ENCODE results near the gene UPK3BL1.
"Not testable (repeated sequence)": the region's sequence is repeated elsewhere in the genome, so short reads cannot be mapped to it uniquely, and the experiment has no call there.

Gene UPK3BL1

GRCh38 chr7:102642691-102643090, at the start of gene UPK3BL1:
Gene UPK3BL1, minus strand, starts transcription at chr7:102642791. Its CDS starts 50 bp downstream, at chr7:102642741.
- DNase-seq, result not testable (repeated sequence)

- DNase-seq, result not testable (repeated sequence)
Measured at GRCh38 chr7:102690602-102691001, 48.0 kb upstream of the UPK3BL1 start.

- not testable (repeated sequence) for DNase-seq
Measured at GRCh38 chr7:102689436-102690282, 47.1 kb upstream of the UPK3BL1 start.

DNA sequence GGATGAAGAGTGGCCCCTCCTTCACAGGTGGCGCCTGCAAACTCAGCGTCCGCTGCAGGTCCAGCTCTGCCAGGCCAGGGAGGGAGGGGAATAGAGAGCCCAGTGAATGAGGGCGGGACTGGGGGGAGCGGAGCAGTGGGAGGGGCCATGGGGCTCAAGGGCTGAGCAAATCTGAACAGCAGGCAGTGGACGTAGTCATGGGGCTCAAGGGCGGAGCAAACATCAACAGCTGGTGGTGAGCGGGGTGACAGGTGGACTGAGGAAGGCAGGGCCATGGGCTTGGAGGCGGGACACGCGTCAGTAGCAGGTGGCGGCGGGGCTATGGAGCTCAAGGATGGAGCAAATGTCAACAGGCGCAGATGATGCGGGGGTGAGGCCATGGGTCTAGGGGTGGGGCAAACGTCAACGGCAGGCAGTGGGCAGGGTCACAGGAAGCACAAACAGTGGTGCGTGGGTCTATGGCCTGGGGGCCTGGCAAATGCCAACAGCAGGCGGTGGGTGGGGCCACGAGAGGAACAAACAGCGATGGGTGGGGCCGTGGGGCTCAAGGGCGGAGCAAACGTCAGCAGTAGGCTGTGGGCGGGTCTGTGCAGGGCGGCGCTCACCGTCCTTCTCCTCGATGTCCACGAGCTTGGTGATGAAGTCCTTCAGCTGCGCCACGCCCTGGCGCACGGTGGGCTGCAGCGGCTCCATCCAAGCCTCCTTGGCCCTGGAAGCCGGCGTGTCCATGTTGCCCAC, 45.9 kb upstream of the UPK3BL1 start:
- not testable (repeated sequence) for DNase-seq

- DNase-seq, result not testable (repeated sequence)
Measured at GRCh38 chr7:102682560-102682959, 40.0 kb upstream of the UPK3BL1 start.

- DNase-seq, result not testable (repeated sequence)
Measured at GRCh38 chr7:102680780-102681179, 38.2 kb upstream of the UPK3BL1 start.

DNA sequence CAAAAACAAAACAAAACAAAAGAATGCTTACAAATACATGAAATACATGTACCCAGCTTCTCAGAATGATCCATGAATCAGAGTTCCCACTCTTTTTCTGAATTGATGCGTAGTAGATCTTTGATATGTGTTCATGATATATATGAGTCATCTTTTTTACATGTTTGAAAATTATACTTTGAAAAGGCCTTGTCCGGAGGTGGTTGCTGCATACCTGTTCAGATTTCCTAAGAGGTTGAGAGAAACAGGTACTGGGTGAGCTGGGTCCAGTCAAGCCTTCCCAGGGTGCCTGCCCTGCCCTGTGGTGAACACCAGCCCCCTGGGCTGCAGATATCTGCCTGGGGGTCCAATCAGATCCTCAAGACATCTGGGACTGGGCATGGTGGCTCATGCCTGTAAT, 33.0 kb upstream of the UPK3BL1 start:
- peak; percentile 10 for DNase-seq

- DNase-seq, result not testable (repeated sequence)
Measured at GRCh38 chr7:102673447-102674067, 31.0 kb upstream of the UPK3BL1 start.

DNA sequence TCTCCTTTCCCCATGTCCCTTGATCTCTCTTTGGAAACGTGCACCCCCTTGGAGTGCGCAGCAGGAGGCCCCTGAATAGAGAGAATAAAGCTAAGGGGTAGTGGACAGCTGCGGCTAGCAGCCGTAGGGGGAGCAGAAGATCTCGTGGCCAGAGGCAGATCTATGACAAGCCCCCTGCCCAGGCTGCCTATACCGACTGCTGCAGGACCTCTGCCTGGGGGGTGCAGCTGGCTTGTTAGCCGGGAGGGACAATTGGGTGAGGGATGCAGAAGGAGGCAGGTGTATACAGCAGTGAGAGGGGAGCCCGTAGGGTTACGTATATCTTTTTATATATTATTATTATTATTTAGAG, 29.3 kb upstream of the UPK3BL1 start:
- DNase-seq, result not testable (repeated sequence)

- peak; percentile 4 for DNase-seq
Measured at GRCh38 chr7:102671166-102671955, 28.8 kb upstream of the UPK3BL1 start, which contains the start of gene POLR2J2. Gene POLR2J2, minus strand, starts transcription at chr7:102671663. Its CDS starts 62 bp downstream, at chr7:102671601.

DNA sequence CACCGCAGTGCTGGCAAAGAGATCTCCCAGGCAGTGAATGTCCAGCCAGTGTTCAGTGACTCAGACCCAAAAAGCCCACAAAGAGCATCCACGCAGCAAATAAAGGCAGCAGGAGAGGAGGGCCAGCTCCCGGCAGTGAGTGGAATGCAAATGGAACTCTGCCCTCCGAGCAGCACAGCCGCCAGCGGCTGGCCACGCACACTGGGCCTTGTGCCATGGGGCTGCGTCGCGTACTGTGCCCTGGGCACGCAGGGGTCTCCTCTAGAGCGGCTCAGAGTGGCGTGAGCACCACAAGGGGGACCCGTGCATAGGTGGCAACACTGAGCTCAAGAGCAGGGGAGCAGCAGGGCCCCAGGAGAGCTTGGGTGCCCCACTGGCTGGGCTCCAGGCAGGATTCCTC, 24.9 kb upstream of the UPK3BL1 start:
- DNase-seq, result not testable (repeated sequence)

DNA sequence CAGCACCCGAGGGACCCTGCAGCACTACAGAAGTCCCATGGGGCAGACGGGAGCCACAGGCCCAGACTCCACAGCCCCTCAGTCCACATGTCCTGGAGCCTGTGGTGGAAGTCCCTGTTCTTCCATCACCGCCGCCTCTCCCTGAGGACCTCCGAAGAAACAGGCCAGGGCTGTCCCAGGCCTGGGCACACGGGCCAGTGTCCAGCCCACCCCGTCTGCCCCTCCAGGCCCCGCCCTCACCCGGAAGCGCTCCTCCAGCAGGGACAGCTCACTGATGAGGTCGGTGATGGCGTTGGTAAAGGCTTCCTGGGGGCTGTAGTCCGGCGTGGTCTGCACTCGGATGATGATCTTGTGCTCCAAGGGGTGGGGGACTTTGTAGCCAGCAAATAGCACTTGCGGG, 24.3 kb upstream of the UPK3BL1 start:
- DNase-seq, result not testable (repeated sequence)

GRCh38 chr7:102664765-102665164, 22.2 kb upstream of the UPK3BL1 start:
- not testable (repeated sequence) for DNase-seq

DNA sequence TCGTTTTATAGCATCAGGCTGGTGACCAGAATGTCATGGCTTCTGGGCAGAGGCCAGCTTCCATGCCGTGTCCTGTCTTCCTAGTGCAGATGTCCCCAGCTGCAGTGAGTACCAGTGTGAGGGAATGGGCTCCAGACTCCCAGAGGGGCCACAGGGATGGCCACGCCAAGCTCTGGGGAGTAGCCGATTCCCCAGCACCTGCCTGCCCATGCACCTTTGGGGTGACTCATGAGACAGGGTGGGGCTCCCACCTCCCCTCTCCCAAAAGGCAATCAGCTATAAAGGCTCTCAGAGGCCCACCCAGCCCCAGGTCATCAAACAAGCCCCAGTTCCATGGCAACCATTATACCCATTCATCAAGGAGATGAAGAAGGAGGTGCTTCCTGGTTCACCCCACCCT, 7.3 kb upstream of the UPK3BL1 start, which contains the start of gene SPDYE2B:
Gene SPDYE2B (plus strand): TSS at position 396 of the 400 bp plus-strand sequence. CDS start 2,030 bp downstream, outside the sequence.
- DNase-seq, result not testable (repeated sequence)

- not testable (repeated sequence) for DNase-seq
Measured at GRCh38 chr7:102647813-102648212, 5.2 kb upstream of the UPK3BL1 start.

- DNase-seq, result not testable (repeated sequence)
Measured at GRCh38 chr7:102643404-102643803, 813 bp upstream of the UPK3BL1 start.

GRCh38 chr7:102638848-102639247, 3.7 kb downstream of the UPK3BL1 start:
- DNase-seq, result not testable (repeated sequence)

DNA sequence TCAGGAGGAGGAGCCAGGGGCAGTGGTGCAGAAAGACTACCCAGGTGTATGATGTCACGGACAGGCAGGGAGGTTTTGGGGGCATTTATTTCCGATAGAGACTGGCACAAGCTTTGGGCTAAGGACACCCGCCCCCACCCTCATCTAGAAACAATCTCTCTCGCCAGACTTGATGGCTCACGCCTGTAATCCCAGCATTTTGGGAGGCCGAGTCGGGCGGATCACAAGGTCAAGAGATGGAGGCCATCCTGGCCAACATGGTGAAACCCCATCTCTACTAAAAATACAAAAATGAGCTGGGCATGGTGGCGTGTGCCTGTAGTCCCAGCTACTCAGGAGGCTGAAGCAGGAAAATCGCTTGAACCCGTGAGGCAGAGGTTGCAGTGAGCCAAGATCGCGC, 5.6 kb downstream of the UPK3BL1 start:
- not testable (repeated sequence) for DNase-seq

GRCh38 chr7:102635354-102635753, 7.2 kb downstream of the UPK3BL1 start:
- DNase-seq, result not testable (repeated sequence)

DNA sequence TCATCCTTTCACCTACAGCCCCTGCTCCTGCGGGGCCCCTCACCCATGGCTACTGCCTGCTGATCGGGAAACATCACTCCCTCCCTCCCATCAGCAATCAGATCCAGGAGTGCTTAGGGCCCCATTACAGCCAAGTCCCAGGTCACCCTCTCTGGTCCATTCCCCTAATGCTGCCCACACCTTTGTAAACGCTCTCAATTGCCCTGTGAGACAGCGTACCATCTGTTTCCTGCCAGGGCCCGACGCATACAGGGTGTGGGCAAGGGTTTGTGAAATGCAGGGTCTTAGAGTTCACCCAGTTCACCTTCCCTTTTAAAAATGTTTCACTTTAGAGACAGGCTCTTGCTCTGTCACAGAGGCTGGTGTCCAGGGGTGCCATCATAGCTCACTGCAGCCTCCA, 8.3 kb downstream of the UPK3BL1 start:
- not testable (repeated sequence) for DNase-seq

GRCh38 chr7:102630622-102631021, 12.0 kb downstream of the UPK3BL1 start:
- DNase-seq, result not testable (repeated sequence)

- DNase-seq, result not testable (repeated sequence)
Measured at GRCh38 chr7:102627271-102627904, 15.2 kb downstream of the UPK3BL1 start.

Measured in activated naive CD4-positive, alpha-beta T cell treated with Interleukin-2 at 50 U/mL for 16 hours (primary cell).